Epithelial cell of proximal tubule (primary cell): ENCODE measurements around the gene ZFYVE21. TPM values are rescaled to one million over a fixed set of nuclear protein-coding genes. Genes with fewer than 3 reads are reported as not detected.

Experiments
- DNase-seq: peaks from one replicate; pipeline ENCODE4 v3.0.0-alpha.2; 2011; ENCODE audit warnings: low read depth
- H3K4me3 ChIP-seq: 2 replicates; pipeline ENCODE4 v1.5.1; 2011; ENCODE audit warnings: low read depth, mild to moderate bottlenecking, low read length
- CTCF ChIP-seq: conservative IDR thresholded peaks from 2 replicates; pipeline ENCODE4 v1.5.1; 2012; ENCODE audit warnings: low read depth, mild to moderate bottlenecking, low read length
- total RNA-seq: library from RNA; depleted of rRNA; stranded (reverse); fragments of >200 nt; gene quantifications from 2 replicates; pipeline ENCODE4 v1.2.3, GENCODE V29; 2015

ZFYVE21 gene
- total RNA-seq, 1 donor from 2014 or later = 74.1 TPM

- no peak overlapping the region for H3K4me3 ChIP-seq
- DNase-seq = no peak
- no peak for TF ChIP-seq CTCF
Observed at GRCh38 chr14:103735439-103735814, 19.8 kb downstream of the ZFYVE21 start.

GRCh38 chr14:103735815-103736545 lies 20.4 kb downstream of the ZFYVE21 start:
- no peak for TF ChIP-seq CTCF
- H3K4me3 ChIP-seq = no peak overlapping the region
- no peak for DNase-seq

GRCh38 chr14:103736546-103737431 lies 21.2 kb downstream of the ZFYVE21 start:
- H3K4me3 ChIP-seq = no peak overlapping the region
- no peak for TF ChIP-seq CTCF
- no peak for DNase-seq

GRCh38 chr14:103737432-103738045 lies 21.9 kb downstream of the ZFYVE21 start:
- DNase-seq = no peak
- no peak for TF ChIP-seq CTCF
- H3K4me3 ChIP-seq = no peak overlapping the region

- H3K4me3 ChIP-seq = no peak overlapping the region
- DNase-seq = no peak
- TF ChIP-seq CTCF = no peak
Observed at GRCh38 chr14:103738166-103738565, 22.6 kb downstream of the ZFYVE21 start.

- no peak overlapping the region for H3K4me3 ChIP-seq
- TF ChIP-seq CTCF = no peak
- no peak for DNase-seq
Observed at GRCh38 chr14:103738701-103739451, 23.3 kb downstream of the ZFYVE21 start.
